Measurements from ENCODE around the gene MRPS7. TPM values are rescaled to one million over a fixed set of nuclear protein-coding genes. Genes with fewer than 3 reads are reported as not detected.

The MRPS7 gene
- total RNA-seq, 4 donors from 2014 or later = 68.5 to 118 (median 82.6) TPM

DNA sequence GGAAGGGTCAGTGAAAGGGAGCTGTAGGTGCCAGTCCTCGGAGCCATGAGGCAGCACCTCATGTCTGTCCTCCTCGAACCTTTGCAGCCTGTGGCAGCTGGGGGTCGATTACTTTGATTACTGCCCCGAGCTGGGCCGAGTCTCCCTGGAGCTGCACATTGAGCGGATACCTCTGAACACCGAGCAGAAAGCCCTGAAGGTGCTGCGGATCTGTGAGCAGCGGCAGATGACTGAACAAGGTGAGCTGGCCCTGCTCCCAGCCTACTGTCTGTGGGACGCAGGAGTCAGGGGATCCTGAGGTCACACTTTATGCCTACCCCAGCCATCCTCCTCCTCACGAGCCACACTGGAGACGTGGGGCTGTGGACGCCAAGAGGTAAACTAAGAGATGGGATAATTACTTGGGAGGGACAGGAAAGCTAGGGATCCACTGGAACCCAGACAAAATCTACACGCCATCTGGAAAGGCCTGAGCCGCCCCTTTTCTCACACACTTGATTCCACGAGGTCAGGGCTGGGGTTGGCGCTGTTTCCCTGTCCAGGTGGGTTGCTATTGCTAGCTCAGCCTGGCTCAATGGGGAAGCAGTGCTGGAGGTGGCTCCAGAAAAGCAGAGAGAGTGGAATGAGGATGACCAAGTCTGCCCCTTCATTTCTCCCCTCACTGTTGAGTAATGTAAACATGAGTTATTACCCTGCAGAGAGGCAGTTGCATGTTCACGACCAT lies 29.8 kb upstream of the MRPS7 start:
- in situ Hi-C loops (cut with MboI; ENCODE audit: low sequenced_read_pairs in 4 of 4) = no loop called here
- H3K4me3 ChIP-seq = no peak overlapping the region
- DNase-seq (no peak), ATAC-seq (no peak)
- no peaks in the 10 kb centered on the region for H3K27me3 ChIP-seq
- no peaks in the 10 kb centered on the region for H3K9me3 ChIP-seq
- no peak for TF ChIP-seq CTCF (IDR thresholded peaks at IDR 0.05 in 4 of 5, conservative IDR thresholded peaks at IDR 0.05 in 1 of 5)
- no peak for TF ChIP-seq POLR2A (IDR thresholded peaks at IDR 0.05)
- peaks cover 0 to 67% of the 10 kb centered on the region in 2 donors for H3K36me3 ChIP-seq
- H3K4me1 ChIP-seq = peaks cover 0 to 6% of the 10 kb centered on the region in 2 donors
- intact Hi-C loops (cut with DNase I; ENCODE audit: low total_unique reads) = no loop called here
- H3K27ac ChIP-seq = no peak overlapping the region

DNA sequence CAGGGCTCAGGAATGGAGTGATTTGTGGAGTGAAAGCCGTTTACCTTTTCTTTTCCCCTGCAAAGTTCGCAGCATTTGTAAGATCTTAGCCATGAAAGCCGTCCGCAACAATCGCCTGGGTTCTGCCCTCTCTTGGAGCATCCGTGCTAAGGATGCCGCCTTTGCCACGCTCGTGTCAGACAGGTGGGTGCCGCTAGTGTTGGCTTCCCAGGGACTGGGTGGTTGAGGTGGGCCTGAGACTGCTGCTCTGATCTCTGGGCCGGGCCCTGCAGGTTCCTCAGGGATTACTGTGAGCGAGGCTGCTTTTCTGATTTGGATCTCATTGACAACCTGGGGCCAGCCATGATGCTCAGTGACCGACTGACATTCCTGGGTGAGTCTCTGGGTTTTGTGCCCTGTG lies 28.9 kb upstream of the MRPS7 start:
- no peaks in the 10 kb centered on the region for H3K27me3 ChIP-seq
- H3K4me1 ChIP-seq = peaks cover 0 to 15% of the 10 kb centered on the region in 2 donors
- H3K4me3 ChIP-seq = no peak overlapping the region
- DNase-seq (no peak), ATAC-seq (no peak)
- no peak for TF ChIP-seq CTCF (IDR thresholded peaks at IDR 0.05 in 4 of 5, conservative IDR thresholded peaks at IDR 0.05 in 1 of 5)
- no peak for TF ChIP-seq POLR2A (IDR thresholded peaks at IDR 0.05)
- intact Hi-C loops (cut with DNase I; ENCODE audit: low total_unique reads) (no loop called here), in situ Hi-C loops (cut with MboI; ENCODE audit: low sequenced_read_pairs in 4 of 4) (no loop called here)
- no peaks in the 10 kb centered on the region for H3K9me3 ChIP-seq
- peaks cover 0 to 66% of the 10 kb centered on the region in 2 donors for H3K36me3 ChIP-seq
- no peak overlapping the region for H3K27ac ChIP-seq

- no peaks in the 10 kb centered on the region for H3K27me3 ChIP-seq
- peaks cover 0 to 78% of the 10 kb centered on the region in 2 donors for H3K36me3 ChIP-seq
- intact Hi-C loops (cut with DNase I; ENCODE audit: low total_unique reads) = no loop called here
- H3K4me3 ChIP-seq = no peak overlapping the region
- in situ Hi-C loops (cut with MboI; ENCODE audit: low sequenced_read_pairs in 4 of 4) = no loop called here
- H3K27ac ChIP-seq = peak overlapping the region; percentile 66 to 87 (median 76)
- TF ChIP-seq CTCF (IDR thresholded peaks at IDR 0.05 in 4 of 5, conservative IDR thresholded peaks at IDR 0.05 in 1 of 5) (no peak), POLR2A (IDR thresholded peaks at IDR 0.05) (no peak)
- peak; percentile 49 to 83 for DNase-seq
- H3K4me1 ChIP-seq = peaks cover 9 to 30% of the 10 kb centered on the region in 2 donors
- H3K9me3 ChIP-seq = no peaks in the 10 kb centered on the region
- peak; percentile 70 to 75 for ATAC-seq
Measured at GRCh38 chr17:75237100-75238014, 24.3 kb upstream of the MRPS7 start.

- intact Hi-C loops (cut with DNase I; ENCODE audit: low total_unique reads) = no loop called here
- Histone ChIP-seq H3K36me3 (peaks cover 0 to 78% of the 10 kb centered on the region in 2 donors), H3K27me3 (no peaks in the 10 kb centered on the region), H3K9me3 (no peaks in the 10 kb centered on the region), H3K4me3 (no peak overlapping the region), H3K4me1 (peaks cover 9 to 33% of the 10 kb centered on the region in 2 donors), H3K27ac (peak overlapping the region; percentile 66 to 87 (median 76))
- ATAC-seq (no peak), DNase-seq (no peak)
- TF ChIP-seq CTCF (IDR thresholded peaks at IDR 0.05 in 4 of 5, conservative IDR thresholded peaks at IDR 0.05 in 1 of 5) (no peak), POLR2A (IDR thresholded peaks at IDR 0.05) (no peak)
- in situ Hi-C loops (cut with MboI; ENCODE audit: low sequenced_read_pairs in 4 of 4) = no loop called here
Measured at GRCh38 chr17:75238020-75238580, 23.6 kb upstream of the MRPS7 start.
